GM18502 (cell line): ENCODE results near the gene TSHZ3.

Experiments used
- ATAC-seq: cut with Tn5 transposase; IDR thresholded peaks from one replicate; pipeline ENCODE4 v1.9.1; 2021; ENCODE audit warnings: mild to moderate bottlenecking; ENCODE audit not compliant: unreplicated experiment, poor library complexity

TSHZ3 gene

GRCh38 chr19:31314849-31315629 lies 34.2 kb downstream of the TSHZ3 start:
- no peak for ATAC-seq

GRCh38 chr19:31314156-31314555 lies 35.1 kb downstream of the TSHZ3 start:
- no peak for ATAC-seq

- no peak for ATAC-seq
Observed at GRCh38 chr19:31313291-31314030, 35.8 kb downstream of the TSHZ3 start.

GRCh38 chr19:31312677-31313244 lies 36.5 kb downstream of the TSHZ3 start:
- no peak for ATAC-seq

GRCh38 chr19:31312009-31312676 lies 37.1 kb downstream of the TSHZ3 start:
- ATAC-seq = no peak

- no peak for ATAC-seq
Observed at GRCh38 chr19:31310432-31311133, 38.7 kb downstream of the TSHZ3 start.

GRCh38 chr19:31308781-31309180 lies 40.5 kb downstream of the TSHZ3 start:
- ATAC-seq = no peak

- no peak for ATAC-seq
Observed at GRCh38 chr19:31307071-31307669, 42.1 kb downstream of the TSHZ3 start.

- ATAC-seq = no peak
Observed at GRCh38 chr19:31306006-31306753, 43.1 kb downstream of the TSHZ3 start.

GRCh38 chr19:31304831-31305312 lies 44.4 kb downstream of the TSHZ3 start:
- ATAC-seq = no peak

GRCh38 chr19:31303262-31303815 lies 45.9 kb downstream of the TSHZ3 start:
- no peak for ATAC-seq

- no peak for ATAC-seq
Observed at GRCh38 chr19:31301306-31301980, 47.8 kb downstream of the TSHZ3 start.

- ATAC-seq = no peak
Observed at GRCh38 chr19:31300422-31300821, 48.8 kb downstream of the TSHZ3 start.

GRCh38 chr19:31299665-31300064 lies 49.6 kb downstream of the TSHZ3 start:
- no peak for ATAC-seq

GRCh38 chr19:31297991-31298390 lies 51.2 kb downstream of the TSHZ3 start:
- no peak for ATAC-seq

GRCh38 chr19:31296741-31297390 lies 52.4 kb downstream of the TSHZ3 start:
- ATAC-seq = no peak

GRCh38 chr19:31294189-31294588 lies 55.0 kb downstream of the TSHZ3 start:
- ATAC-seq = no peak
